K562 (cell line): ENCODE data around the gene GPR107. TPM values are rescaled to one million over a fixed set of nuclear protein-coding genes. Genes with fewer than 3 reads are reported as not detected.

ENCODE experiments used
- ARID2 ChIP-seq: fragments of 450-650 bp; IDR thresholded peaks from 2 replicates; pipeline ENCODE4 v1.6.1; 2017; ENCODE audit warnings: antibody characterized with exemption, mild to moderate bottlenecking
- PML ChIP-seq: IDR thresholded peaks from 2 replicates; pipeline ENCODE4 v1.6.1; 2012; ENCODE audit warnings: low read length, inconsistent platforms
- RAD21 ChIP-seq, 2 experiments: fragments of 250-450 bp in 1 of 2; fragments of 450-650 bp in 1 of 2; sonication (Bioruptor Pico) in 1 of 2; formaldehyde crosslinking in 1 of 2; IDR thresholded peaks in 1 of 2; conservative IDR thresholded peaks in 1 of 2; 2 replicates each; pipeline versions ENCODE4 v1.4.0 to v1.8.0; 2020 to 2022; ENCODE audit warnings: mild to moderate bottlenecking in 2 of 2, moderate library complexity in 1 of 2
- RCOR1 ChIP-seq, 2 experiments: IDR thresholded peaks; 2 replicates each; pipeline ENCODE4 v1.6.1; 2012; ENCODE audit warnings: low read depth in 2 of 2, low read length in 2 of 2, borderline replicate concordance in 1 of 2, improper control_type of control experiment in 1 of 2
- STAG1 ChIP-seq: sonication (generic); formaldehyde crosslinking; IDR thresholded peaks from 2 replicates; pipeline ENCODE4 v1.5.0; 2020; ENCODE audit warnings: missing genetic modification reagents, borderline replicate concordance
- ZNF24 ChIP-seq: fragments of 450-650 bp; IDR thresholded peaks from 2 replicates; pipeline ENCODE4 v1.6.1; 2016
- polyA plus RNA-seq, 8 experiments: library from polyadenylated mRNA; depleted of rRNA in 4 of 8; stranded (reverse) in 5 of 8; unstranded in 3 of 8; fragments of >200 nt; fragmentation: Nextera tagmentation in 2 of 8; fragmentation: Illumina TruSeq in 1 of 8; extraction: Ambion mirVana in 2 of 8; extraction: Trizol in 1 of 8; gene quantifications; 2 replicates each; pipeline versions ENCODE4 v1.2.1 to v1.2.3, GENCODE V29; 2011 to 2014; ENCODE audit warnings: inconsistent platforms in 1 of 8, missing spikeins in 1 of 8
- total RNA-seq, 7 experiments: library from RNA; depleted of rRNA in 6 of 7; stranded (reverse); fragments of >200 nt in 6 of 7; fragmentation: Illumina TruSeq in 2 of 7; extraction: Trizol in 2 of 7; gene quantifications; 2 replicates each; pipeline versions ENCODE4 v1.2.1 to v1.2.3, GENCODE V29; 2011 to 2021; ENCODE audit warnings: low replicate concordance in 1 of 7
- TF ChIP-seq, protein P1 (sequence below), 3 experiments: IDR thresholded peaks in 2 of 3; conservative IDR thresholded peaks in 1 of 3; 2 replicates each; pipeline ENCODE4 v1.5.1; 2011 to 2012; ENCODE audit warnings: low read length in 3 of 3, mild to moderate bottlenecking in 3 of 3, control low read depth in 2 of 3, improper control_type of control experiment in 1 of 3, inconsistent platforms in 1 of 3, low read depth in 1 of 3, mixed read lengths in 1 of 3, moderate library complexity in 1 of 3; ENCODE audit not compliant: insufficient read depth in 2 of 3
- TF ChIP-seq, protein P2 (sequence below): fragments of 200-800 bp; sonication (Bioruptor generic); IDR thresholded peaks from 2 replicates; pipeline ENCODE4 v1.6.1; 2017; ENCODE audit warnings: missing genetic modification characterization, missing compliant biosample characterization
- TF ChIP-seq, protein P3 (sequence below): fragments of 450-650 bp; formaldehyde crosslinking; IDR thresholded peaks from 2 replicates; pipeline ENCODE4 v1.4.0; 2020; ENCODE audit warnings: mild to moderate bottlenecking, moderate library complexity
- TF ChIP-seq, protein P4 (sequence below): conservative IDR thresholded peaks from 2 replicates; pipeline ENCODE4 v1.6.1; 2011; ENCODE audit warnings: low read depth, mild to moderate bottlenecking, low read length; ENCODE audit not compliant: control insufficient read depth
- TF ChIP-seq, protein P5 (sequence below): sonication (generic); formaldehyde crosslinking; IDR thresholded peaks from 2 replicates; pipeline ENCODE4 v1.8.0; 2022; ENCODE audit warnings: missing genetic modification reagents, mild to moderate bottlenecking, borderline replicate concordance

Gene GPR107
- total and polyA plus RNA-seq, 9 of the 15 experiments (the other 6 are each of a cell fraction or from before 2014, with no cell fraction given), result 3.2 to 34.6 (median 14.4) TPM

DNA sequence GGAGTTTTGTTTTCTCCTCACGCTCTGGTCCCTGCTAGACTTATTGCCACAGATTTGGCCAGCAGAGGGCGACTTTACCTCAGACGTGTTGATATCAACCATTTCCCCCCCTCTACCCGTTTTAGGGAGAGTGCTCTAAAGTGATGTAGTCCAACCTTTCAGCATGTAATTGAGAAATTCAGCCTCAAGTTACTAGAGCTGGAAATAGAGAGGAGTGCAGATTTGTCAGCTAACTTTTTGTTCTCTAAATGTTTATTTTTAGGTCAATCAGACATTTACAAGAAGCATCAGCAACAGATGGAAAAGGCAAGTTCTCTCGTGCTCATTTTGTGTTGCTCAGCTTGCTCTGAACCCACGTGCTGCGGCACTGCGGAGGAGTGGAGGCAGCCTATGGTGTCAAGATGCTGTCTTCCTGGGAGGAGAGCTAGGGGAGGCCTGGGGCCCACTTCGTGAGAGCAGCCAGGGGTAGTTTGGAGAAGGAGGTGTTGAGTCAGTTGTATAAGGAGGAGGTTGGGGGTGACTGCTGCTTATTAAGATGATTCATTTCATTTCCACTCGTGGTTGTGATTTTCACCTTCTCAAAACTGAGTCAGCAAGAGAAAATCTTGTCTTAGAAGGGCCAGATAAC is 53.6 kb downstream of the GPR107 start (continued):
- TF ChIP-seq, protein P1, sequence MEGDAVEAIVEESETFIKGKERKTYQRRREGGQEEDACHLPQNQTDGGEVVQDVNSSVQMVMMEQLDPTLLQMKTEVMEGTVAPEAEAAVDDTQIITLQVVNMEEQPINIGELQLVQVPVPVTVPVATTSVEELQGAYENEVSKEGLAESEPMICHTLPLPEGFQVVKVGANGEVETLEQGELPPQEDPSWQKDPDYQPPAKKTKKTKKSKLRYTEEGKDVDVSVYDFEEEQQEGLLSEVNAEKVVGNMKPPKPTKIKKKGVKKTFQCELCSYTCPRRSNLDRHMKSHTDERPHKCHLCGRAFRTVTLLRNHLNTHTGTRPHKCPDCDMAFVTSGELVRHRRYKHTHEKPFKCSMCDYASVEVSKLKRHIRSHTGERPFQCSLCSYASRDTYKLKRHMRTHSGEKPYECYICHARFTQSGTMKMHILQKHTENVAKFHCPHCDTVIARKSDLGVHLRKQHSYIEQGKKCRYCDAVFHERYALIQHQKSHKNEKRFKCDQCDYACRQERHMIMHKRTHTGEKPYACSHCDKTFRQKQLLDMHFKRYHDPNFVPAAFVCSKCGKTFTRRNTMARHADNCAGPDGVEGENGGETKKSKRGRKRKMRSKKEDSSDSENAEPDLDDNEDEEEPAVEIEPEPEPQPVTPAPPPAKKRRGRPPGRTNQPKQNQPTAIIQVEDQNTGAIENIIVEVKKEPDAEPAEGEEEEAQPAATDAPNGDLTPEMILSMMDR (IDR thresholded peaks at IDR 0.05 in 2 of 3, conservative IDR thresholded peaks at IDR 0.05 in 1 of 3; ENCODE audit: insufficient read depth in 2 of 3, low read depth in 1 of 3, low read length in 3 of 3), result peak; percentile 72 to 89 (median 82)
- TF ChIP-seq STAG1 (CRISPR knock-in tag) (peak; percentile 33; the same call in 1 of the 2 replicates), ARID2 (peak; percentile 80; the same call in 1 of the 2 replicates), PML (no peak), RCOR1 (IDR thresholded peaks at IDR 0.05; ENCODE audit: borderline replicate concordance in 1 of 2, low read depth in 2 of 2, low read length in 2 of 2) (peak in 1 of 2 experiments; percentile 53; a peak in 1 of 4 replicates), RAD21 (CRISPR knock-in tag; conservative IDR thresholded peaks at IDR 0.05 in 1 of 2, IDR thresholded peaks at IDR 0.05 in 1 of 2) (peak; percentile 80 to 93), ZNF24 (no peak)
- TF ChIP-seq, protein P2, sequence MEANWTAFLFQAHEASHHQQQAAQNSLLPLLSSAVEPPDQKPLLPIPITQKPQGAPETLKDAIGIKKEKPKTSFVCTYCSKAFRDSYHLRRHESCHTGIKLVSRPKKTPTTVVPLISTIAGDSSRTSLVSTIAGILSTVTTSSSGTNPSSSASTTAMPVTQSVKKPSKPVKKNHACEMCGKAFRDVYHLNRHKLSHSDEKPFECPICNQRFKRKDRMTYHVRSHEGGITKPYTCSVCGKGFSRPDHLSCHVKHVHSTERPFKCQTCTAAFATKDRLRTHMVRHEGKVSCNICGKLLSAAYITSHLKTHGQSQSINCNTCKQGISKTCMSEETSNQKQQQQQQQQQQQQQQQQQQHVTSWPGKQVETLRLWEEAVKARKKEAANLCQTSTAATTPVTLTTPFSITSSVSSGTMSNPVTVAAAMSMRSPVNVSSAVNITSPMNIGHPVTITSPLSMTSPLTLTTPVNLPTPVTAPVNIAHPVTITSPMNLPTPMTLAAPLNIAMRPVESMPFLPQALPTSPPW (CRISPR knock-in tag), result peak; percentile 74
- TF ChIP-seq, protein P3, sequence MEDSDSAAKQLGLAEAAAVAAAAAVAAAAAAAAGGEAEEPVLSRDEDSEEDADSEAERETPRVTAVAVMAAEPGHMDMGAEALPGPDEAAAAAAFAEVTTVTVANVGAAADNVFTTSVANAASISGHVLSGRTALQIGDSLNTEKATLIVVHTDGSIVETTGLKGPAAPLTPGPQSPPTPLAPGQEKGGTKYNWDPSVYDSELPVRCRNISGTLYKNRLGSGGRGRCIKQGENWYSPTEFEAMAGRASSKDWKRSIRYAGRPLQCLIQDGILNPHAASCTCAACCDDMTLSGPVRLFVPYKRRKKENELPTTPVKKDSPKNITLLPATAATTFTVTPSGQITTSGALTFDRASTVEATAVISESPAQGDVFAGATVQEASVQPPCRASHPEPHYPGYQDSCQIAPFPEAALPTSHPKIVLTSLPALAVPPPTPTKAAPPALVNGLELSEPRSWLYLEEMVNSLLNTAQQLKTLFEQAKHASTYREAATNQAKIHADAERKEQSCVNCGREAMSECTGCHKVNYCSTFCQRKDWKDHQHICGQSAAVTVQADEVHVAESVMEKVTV (CRISPR knock-in tag), result peak; percentile 72
- TF ChIP-seq, protein P4, sequence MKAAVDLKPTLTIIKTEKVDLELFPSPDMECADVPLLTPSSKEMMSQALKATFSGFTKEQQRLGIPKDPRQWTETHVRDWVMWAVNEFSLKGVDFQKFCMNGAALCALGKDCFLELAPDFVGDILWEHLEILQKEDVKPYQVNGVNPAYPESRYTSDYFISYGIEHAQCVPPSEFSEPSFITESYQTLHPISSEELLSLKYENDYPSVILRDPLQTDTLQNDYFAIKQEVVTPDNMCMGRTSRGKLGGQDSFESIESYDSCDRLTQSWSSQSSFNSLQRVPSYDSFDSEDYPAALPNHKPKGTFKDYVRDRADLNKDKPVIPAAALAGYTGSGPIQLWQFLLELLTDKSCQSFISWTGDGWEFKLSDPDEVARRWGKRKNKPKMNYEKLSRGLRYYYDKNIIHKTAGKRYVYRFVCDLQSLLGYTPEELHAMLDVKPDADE, result no peak
- TF ChIP-seq, protein P5, sequence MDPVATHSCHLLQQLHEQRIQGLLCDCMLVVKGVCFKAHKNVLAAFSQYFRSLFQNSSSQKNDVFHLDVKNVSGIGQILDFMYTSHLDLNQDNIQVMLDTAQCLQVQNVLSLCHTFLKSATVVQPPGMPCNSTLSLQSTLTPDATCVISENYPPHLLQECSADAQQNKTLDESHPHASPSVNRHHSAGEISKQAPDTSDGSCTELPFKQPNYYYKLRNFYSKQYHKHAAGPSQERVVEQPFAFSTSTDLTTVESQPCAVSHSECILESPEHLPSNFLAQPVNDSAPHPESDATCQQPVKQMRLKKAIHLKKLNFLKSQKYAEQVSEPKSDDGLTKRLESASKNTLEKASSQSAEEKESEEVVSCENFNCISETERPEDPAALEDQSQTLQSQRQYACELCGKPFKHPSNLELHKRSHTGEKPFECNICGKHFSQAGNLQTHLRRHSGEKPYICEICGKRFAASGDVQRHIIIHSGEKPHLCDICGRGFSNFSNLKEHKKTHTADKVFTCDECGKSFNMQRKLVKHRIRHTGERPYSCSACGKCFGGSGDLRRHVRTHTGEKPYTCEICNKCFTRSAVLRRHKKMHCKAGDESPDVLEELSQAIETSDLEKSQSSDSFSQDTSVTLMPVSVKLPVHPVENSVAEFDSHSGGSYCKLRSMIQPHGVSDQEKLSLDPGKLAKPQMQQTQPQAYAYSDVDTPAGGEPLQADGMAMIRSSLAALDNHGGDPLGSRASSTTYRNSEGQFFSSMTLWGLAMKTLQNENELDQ, result no peak
